OCI-M2 (cell line): ENCODE measurements around the gene FOXI2.

Experiments
- DNase-seq: peaks from one replicate; lab custom pipeline; 2025; ENCODE audit not compliant: unreplicated experiment; lab: John Stamatoyannopoulos, UW

Gene FOXI2

GRCh38 chr10:127736915-127737562 lies at the start of gene FOXI2:
TSS of gene FOXI2 (plus strand) at chr10:127737185. CDS start at chr10:127737274, 89 bp downstream.
- DNase-seq = no peak

- no peak for DNase-seq
Measured at GRCh38 chr10:127687548-127687947, 49.4 kb upstream of the FOXI2 start.

GRCh38 chr10:127690176-127690835 lies 46.7 kb upstream of the FOXI2 start:
- DNase-seq = no peak

GRCh38 chr10:127694580-127695193 lies 42.3 kb upstream of the FOXI2 start:
- no peak for DNase-seq

GRCh38 chr10:127695431-127695830 lies 41.6 kb upstream of the FOXI2 start:
- DNase-seq = no peak

GRCh38 chr10:127698886-127699285 lies 38.1 kb upstream of the FOXI2 start:
- no peak for DNase-seq

GRCh38 chr10:127699311-127699710 lies 37.7 kb upstream of the FOXI2 start:
- no peak for DNase-seq

GRCh38 chr10:127702271-127702670 lies 34.7 kb upstream of the FOXI2 start:
- no peak for DNase-seq

GRCh38 chr10:127715249-127715648 lies 21.7 kb upstream of the FOXI2 start:
- DNase-seq = no peak

GRCh38 chr10:127715782-127716378 lies 21.1 kb upstream of the FOXI2 start:
- DNase-seq = no peak

GRCh38 chr10:127720142-127720541 lies 16.8 kb upstream of the FOXI2 start:
- no peak for DNase-seq

GRCh38 chr10:127720903-127721302 lies 16.1 kb upstream of the FOXI2 start:
- DNase-seq = no peak

- DNase-seq = no peak
Measured at GRCh38 chr10:127734753-127735152, 2.2 kb upstream of the FOXI2 start.

GRCh38 chr10:127735156-127735555 lies 1.8 kb upstream of the FOXI2 start:
- DNase-seq = no peak

- DNase-seq = no peak
Measured at GRCh38 chr10:127735723-127736221, 1.2 kb upstream of the FOXI2 start.

- no peak for DNase-seq
Measured at GRCh38 chr10:127736222-127736914, 617 bp upstream of the FOXI2 start.

GRCh38 chr10:127737563-127738511 lies 852 bp downstream of the FOXI2 start:
- DNase-seq = no peak

GRCh38 chr10:127738512-127739424 lies 1.8 kb downstream of the FOXI2 start:
- no peak for DNase-seq

GRCh38 chr10:127739908-127740307 lies 2.9 kb downstream of the FOXI2 start:
- DNase-seq = no peak
